Inflammatory macrophage treated with lipopolysaccharide for 4 hours (primary cell): ENCODE results near the gene GATC.

Experiments
- DNase-seq: peaks from one replicate; pipeline ENCODE4 v3.0.0-alpha.2; 2020

GATC gene

GRCh38 chr12:120500581-120500980 is 54.3 kb downstream of the GATC start:
- no peak for DNase-seq

- no peak for DNase-seq
Measured at GRCh38 chr12:120504587-120504986, 58.3 kb downstream of the GATC start.

DNA sequence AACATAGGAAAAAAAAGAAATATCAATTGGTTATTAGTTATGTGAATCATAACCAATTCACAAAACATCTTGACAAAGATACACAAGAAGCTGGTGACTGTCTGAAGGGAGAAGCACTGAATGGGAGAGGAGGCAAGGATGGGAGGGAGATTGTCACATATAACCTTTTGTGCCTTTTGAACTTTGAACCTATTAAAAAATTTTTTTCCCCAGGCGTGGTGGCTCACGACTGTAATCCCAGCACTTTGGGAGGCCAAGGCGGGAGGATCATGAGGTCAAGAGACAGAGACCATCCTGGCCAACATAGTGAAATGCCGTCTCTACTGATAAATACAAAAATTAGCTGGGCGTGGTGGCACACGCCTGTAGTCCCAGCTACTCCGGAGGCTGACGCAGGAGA is 62.3 kb downstream of the GATC start:
- no peak for DNase-seq
